Dermis blood vessel endothelial cell (primary cell): ENCODE measurements around the gene PDCD1LG2. TPM values are rescaled to one million over a fixed set of nuclear protein-coding genes. Genes with fewer than 3 reads are reported as not detected.
"Not testable (repeated sequence)": the region's sequence is repeated elsewhere in the genome, so short reads cannot be mapped to it uniquely, and the experiment has no call there.

Source experiments
- DNase-seq: peaks from one replicate; pipeline ENCODE4 v3.0.0; 2010
- total RNA-seq: library from RNA; depleted of rRNA; stranded (reverse); fragments of >200 nt; gene quantifications from 2 replicates; pipeline ENCODE4 v1.2.3, GENCODE V29; 2014

PDCD1LG2 gene
- total RNA-seq, 1 donor from 2014 or later, result 4.4 TPM

- peak; percentile 80 for DNase-seq
These were observed 16.4 kb upstream of the PDCD1LG2 start for GRCh38 chr9:5493679-5494511.

- DNase-seq, result not testable (repeated sequence)
These were observed 15.6 kb upstream of the PDCD1LG2 start for GRCh38 chr9:5494765-5495164.

- no peak for DNase-seq
These were observed 11.2 kb upstream of the PDCD1LG2 start for GRCh38 chr9:5499157-5499556.

GRCh38 chr9:5499889-5500398 lies 10.4 kb upstream of the PDCD1LG2 start:
- DNase-seq, result peak; percentile 99

GRCh38 chr9:5500441-5501235 lies 9.7 kb upstream of the PDCD1LG2 start:
- peak; percentile 72 for DNase-seq

- DNase-seq, result no peak
These were observed 7.8 kb upstream of the PDCD1LG2 start for GRCh38 chr9:5502553-5502952.

- DNase-seq, result peak; percentile 93
These were observed 758 bp upstream of the PDCD1LG2 start for GRCh38 chr9:5509573-5509972.

- no peak for DNase-seq
These were observed 658 bp downstream of the PDCD1LG2 start for GRCh38 chr9:5510989-5511388.

GRCh38 chr9:5511476-5511875 lies 1.1 kb downstream of the PDCD1LG2 start:
- no peak for DNase-seq

GRCh38 chr9:5511935-5512580 lies 1.7 kb downstream of the PDCD1LG2 start:
- DNase-seq, result peak; percentile 23

GRCh38 chr9:5512658-5513452 lies 2.5 kb downstream of the PDCD1LG2 start:
- DNase-seq, result no peak

- DNase-seq, result no peak
These were observed 3.8 kb downstream of the PDCD1LG2 start for GRCh38 chr9:5513966-5514616.

- no peak for DNase-seq
These were observed 4.4 kb downstream of the PDCD1LG2 start for GRCh38 chr9:5514617-5515260.

GRCh38 chr9:5515261-5515650 lies 4.9 kb downstream of the PDCD1LG2 start:
- DNase-seq, result no peak

- DNase-seq, result no peak
These were observed 6.3 kb downstream of the PDCD1LG2 start for GRCh38 chr9:5516453-5517220.

- no peak for DNase-seq
These were observed 8.0 kb downstream of the PDCD1LG2 start for GRCh38 chr9:5518171-5518936.

GRCh38 chr9:5518937-5519319 lies 8.6 kb downstream of the PDCD1LG2 start:
- no peak for DNase-seq

- DNase-seq, result no peak
These were observed 13.8 kb downstream of the PDCD1LG2 start for GRCh38 chr9:5524090-5524489.

GRCh38 chr9:5529683-5530221 lies 19.4 kb downstream of the PDCD1LG2 start:
- DNase-seq, result peak; percentile 33
